Trophoblast cell (in vitro differentiated cells and primary cell): ENCODE results near the gene BCL11A.

Source experiments
- DNase-seq, 2 donors: peaks; one replicate each; pipeline ENCODE4 v3.0.0-alpha.2; 2016
- H2AFZ ChIP-seq: 2 replicates; pipeline ENCODE4 v1.6.1; 2013; ENCODE audit warnings: low read length, moderate library complexity, mild to moderate bottlenecking; ENCODE audit not compliant: insufficient read depth, poor library complexity
- H2AK5ac ChIP-seq: 2 replicates; pipeline ENCODE4 v1.6.1; 2013; ENCODE audit warnings: mild to moderate bottlenecking, low read length
- H2BK120ac ChIP-seq: 2 replicates; pipeline ENCODE4 v1.6.1; 2013; ENCODE audit warnings: low read length, mild to moderate bottlenecking, moderate library complexity; ENCODE audit not compliant: insufficient read depth, poor library complexity
- H2BK12ac ChIP-seq: 2 replicates; pipeline ENCODE4 v1.6.1; 2013; ENCODE audit warnings: mild to moderate bottlenecking, low read length, moderate library complexity
- H2BK5ac ChIP-seq: 2 replicates; pipeline ENCODE4 v1.6.1; 2013; ENCODE audit warnings: low read length, low read depth, moderate library complexity, mild to moderate bottlenecking; ENCODE audit not compliant: poor library complexity
- H3K14ac ChIP-seq: 2 replicates; pipeline ENCODE4 v1.6.1; 2013; ENCODE audit warnings: mild to moderate bottlenecking, low read length
- H3K18ac ChIP-seq: 2 replicates; pipeline ENCODE4 v1.6.1; 2013; ENCODE audit warnings: mild to moderate bottlenecking, low read length
- H3K23ac ChIP-seq: 2 replicates; pipeline ENCODE4 v1.6.1; 2013; ENCODE audit warnings: low read length
- H3K27ac ChIP-seq: 2 replicates; pipeline ENCODE4 v1.5.1; 2013; ENCODE audit warnings: low read depth, mild to moderate bottlenecking, inconsistent platforms, low read length, moderate library complexity
- H3K27me3 ChIP-seq: 2 replicates; pipeline ENCODE4 v1.6.1; 2013; ENCODE audit warnings: inconsistent platforms, mild to moderate bottlenecking, low read length, moderate library complexity; ENCODE audit not compliant: insufficient read depth
- H3K36me3 ChIP-seq, 2 experiments: 1 replicate in 1 of 2; 2 replicates in 1 of 2; pipeline ENCODE4 v1.6.1; 2013; ENCODE audit warnings: low read length in 2 of 2, mild to moderate bottlenecking in 2 of 2, moderate library complexity in 1 of 2; ENCODE audit not compliant: insufficient read depth in 2 of 2, control insufficient read depth in 1 of 2
- H3K4ac ChIP-seq: 2 replicates; pipeline ENCODE4 v1.6.1; 2013; ENCODE audit warnings: low read depth, mild to moderate bottlenecking, low read length, moderate library complexity
- H3K4me1 ChIP-seq, 2 experiments: 1 replicate in 1 of 2; 2 replicates in 1 of 2; pipeline ENCODE4 v1.6.1; 2013; ENCODE audit warnings: low read length in 2 of 2, mild to moderate bottlenecking in 2 of 2, moderate library complexity in 1 of 2; ENCODE audit not compliant: insufficient read depth in 2 of 2, control insufficient read depth in 1 of 2
- H3K4me2 ChIP-seq: 2 replicates; pipeline ENCODE4 v1.6.1; 2013; ENCODE audit warnings: inconsistent platforms, mild to moderate bottlenecking, low read length, moderate library complexity
- H3K4me3 ChIP-seq: 2 replicates; pipeline ENCODE4 v1.5.1; 2013; ENCODE audit warnings: mild to moderate bottlenecking, low read depth, low read length, inconsistent platforms
- H3K79me1 ChIP-seq: one replicate; pipeline ENCODE4 v1.6.1; 2013; ENCODE audit warnings: low read length
- H3K79me2 ChIP-seq: 2 replicates; pipeline ENCODE4 v1.6.1; 2013; ENCODE audit warnings: low read length, mild to moderate bottlenecking; ENCODE audit not compliant: control insufficient read depth, insufficient read depth, poor library complexity
- H3K9ac ChIP-seq: 2 replicates; pipeline ENCODE4 v1.6.1; 2013; ENCODE audit warnings: mild to moderate bottlenecking, low read length
- H3K9me3 ChIP-seq: 2 replicates; pipeline ENCODE4 v1.6.1; 2013; ENCODE audit warnings: low read depth, mild to moderate bottlenecking, control low read depth, inconsistent platforms, low read length; ENCODE audit not compliant: insufficient read depth
- H4K12ac ChIP-seq: 2 replicates; pipeline ENCODE4 v1.6.1; 2013; ENCODE audit warnings: low read depth, mild to moderate bottlenecking, low read length, moderate library complexity
- H4K8ac ChIP-seq: 2 replicates; pipeline ENCODE4 v1.6.1; 2013; ENCODE audit warnings: low read depth, mild to moderate bottlenecking, low read length, moderate library complexity
- H4K91ac ChIP-seq: one replicate; pipeline ENCODE4 v1.6.1; 2013; ENCODE audit warnings: low read depth, mild to moderate bottlenecking, low read length, moderate library complexity
- WGBS: extraction: QIAGEN DNeasy Blood & Tissue Kit; methylation state at CpG from one replicate; pipeline ENCODE4 v1.1.7; 2013; ENCODE audit warnings: missing lambda C conversion rate; ENCODE audit not compliant: insufficient read length, insufficient coverage; ENCODE audit errors: extremely low coverage; 5-methylcytosine and 5-hydroxymethylcytosine counted together

BCL11A gene

GRCh38 chr2:60548845-60549237 is 4.6 kb downstream of the BCL11A start:
- H3K9ac ChIP-seq: no peak overlapping the region
- peaks cover 27% of the 10 kb centered on the region for H3K79me1 ChIP-seq
- H3K36me3 ChIP-seq: peaks cover 5% of the 10 kb centered on the region in 2 experiments
- H4K8ac ChIP-seq: no peak overlapping the region
- H3K4me1 ChIP-seq: peaks cover 10 to 13% of the 10 kb centered on the region in 2 experiments
- H2AK5ac ChIP-seq: no peak overlapping the region
- H3K79me2 ChIP-seq: peaks cover 14% of the 10 kb centered on the region
- H3K9me3 ChIP-seq: peaks cover 3% of the 10 kb centered on the region
- H2BK12ac ChIP-seq: no peak overlapping the region
- H3K4ac ChIP-seq: no peak overlapping the region
- no peak for DNase-seq
- no peak overlapping the region for H3K14ac ChIP-seq
- H3K23ac ChIP-seq: no peak overlapping the region
- no peak overlapping the region for H3K4me3 ChIP-seq
- WGBS: 100% methylated on average over 1 of the region's 9 CpGs
- H2BK120ac ChIP-seq: no peak overlapping the region
- no peak overlapping the region for H2BK5ac ChIP-seq
- peak overlapping the region; percentile 99 for H3K4me2 ChIP-seq
- H3K27ac ChIP-seq: no peak overlapping the region
- no peaks in the 10 kb centered on the region for H3K27me3 ChIP-seq
- H2AFZ ChIP-seq: no peak overlapping the region
- no peak overlapping the region for H3K18ac ChIP-seq
- H4K91ac ChIP-seq: no peak overlapping the region
- H4K12ac ChIP-seq: no peak overlapping the region

- Histone ChIP-seq H3K14ac (no peak overlapping the region), H3K27ac (no peak overlapping the region), H2AK5ac (no peak overlapping the region), H3K27me3 (no peaks in the 10 kb centered on the region), H4K8ac (no peak overlapping the region), H3K36me3 (peaks cover 5 to 7% of the 10 kb centered on the region in 2 experiments), H3K23ac (no peak overlapping the region), H3K18ac (no peak overlapping the region), H3K4me1 (peaks cover 10 to 13% of the 10 kb centered on the region in 2 experiments), H3K4me2 (no peak overlapping the region), H2BK120ac (no peak overlapping the region), H3K9me3 (peaks cover 3% of the 10 kb centered on the region), H2BK5ac (no peak overlapping the region), H3K79me1 (peaks cover 27% of the 10 kb centered on the region), H2AFZ (no peak overlapping the region), H4K12ac (no peak overlapping the region), H3K4ac (no peak overlapping the region), H2BK12ac (no peak overlapping the region), H3K9ac (no peak overlapping the region), H4K91ac (no peak overlapping the region), H3K79me2 (peaks cover 14% of the 10 kb centered on the region), H3K4me3 (no peak overlapping the region)
- no CpG with 5 or more reads among the region's 4 CpGs for WGBS
- DNase-seq: no peak
Measured at GRCh38 chr2:60548311-60548710, 5.1 kb downstream of the BCL11A start.

- H3K4ac ChIP-seq: no peak overlapping the region
- H3K9me3 ChIP-seq: peaks cover 3% of the 10 kb centered on the region
- H3K36me3 ChIP-seq: peaks cover 5 to 8% of the 10 kb centered on the region in 2 experiments
- no peak overlapping the region for H3K23ac ChIP-seq
- H4K8ac ChIP-seq: no peak overlapping the region
- no peak overlapping the region for H3K9ac ChIP-seq
- no peak overlapping the region for H2AFZ ChIP-seq
- no peak overlapping the region for H3K4me2 ChIP-seq
- H4K12ac ChIP-seq: no peak overlapping the region
- peaks cover 14% of the 10 kb centered on the region for H3K79me2 ChIP-seq
- H3K4me1 ChIP-seq: peaks cover 10 to 13% of the 10 kb centered on the region in 2 experiments
- H3K79me1 ChIP-seq: peaks cover 27% of the 10 kb centered on the region
- H3K4me3 ChIP-seq: no peak overlapping the region
- H2BK120ac ChIP-seq: no peak overlapping the region
- DNase-seq: no peak
- H3K14ac ChIP-seq: no peak overlapping the region
- no peak overlapping the region for H4K91ac ChIP-seq
- no peak overlapping the region for H2BK5ac ChIP-seq
- H3K18ac ChIP-seq: no peak overlapping the region
- no peak overlapping the region for H3K27ac ChIP-seq
- no peak overlapping the region for H2BK12ac ChIP-seq
- H2AK5ac ChIP-seq: no peak overlapping the region
- H3K27me3 ChIP-seq: no peaks in the 10 kb centered on the region
Measured at GRCh38 chr2:60547841-60548240, 5.6 kb downstream of the BCL11A start.

GRCh38 chr2:60546756-60547420 is 6.6 kb downstream of the BCL11A start:
- no peak overlapping the region for H2BK120ac ChIP-seq
- no peak overlapping the region for H3K9ac ChIP-seq
- H3K27ac ChIP-seq: no peak overlapping the region
- H2BK12ac ChIP-seq: no peak overlapping the region
- H3K36me3 ChIP-seq: peaks cover 7 to 8% of the 10 kb centered on the region in 2 experiments
- H3K79me2 ChIP-seq: peaks cover 12% of the 10 kb centered on the region
- H3K9me3 ChIP-seq: peaks cover 3% of the 10 kb centered on the region
- H3K4me3 ChIP-seq: no peak overlapping the region
- WGBS: no CpG with 5 or more reads among the region's 6 CpGs
- no peaks in the 10 kb centered on the region for H3K27me3 ChIP-seq
- no peak overlapping the region for H3K18ac ChIP-seq
- H4K8ac ChIP-seq: no peak overlapping the region
- H3K4me2 ChIP-seq: no peak overlapping the region
- H4K12ac ChIP-seq: no peak overlapping the region
- no peak overlapping the region for H3K14ac ChIP-seq
- no peak overlapping the region for H4K91ac ChIP-seq
- H3K4ac ChIP-seq: no peak overlapping the region
- DNase-seq: no peak
- H2AFZ ChIP-seq: no peak overlapping the region
- H3K79me1 ChIP-seq: peaks cover 22% of the 10 kb centered on the region
- H2AK5ac ChIP-seq: no peak overlapping the region
- no peak overlapping the region for H2BK5ac ChIP-seq
- H3K4me1 ChIP-seq: peaks cover 10 to 13% of the 10 kb centered on the region in 2 experiments
- H3K23ac ChIP-seq: no peak overlapping the region
